Renal cortical epithelial cell (primary cell): ENCODE measurements around the gene ACAP3. TPM values are rescaled to one million over a fixed set of nuclear protein-coding genes. Genes with fewer than 3 reads are reported as not detected.
"Not testable (repeated sequence)": the region's sequence is repeated elsewhere in the genome, so short reads cannot be mapped to it uniquely, and the experiment has no call there.

ENCODE experiments used
- DNase-seq: peaks from one replicate; pipeline ENCODE4 v3.0.0-alpha.2; 2011; ENCODE audit warnings: low read depth
- total RNA-seq: library from RNA; depleted of rRNA; stranded (reverse); fragments of >200 nt; gene quantifications from 2 replicates; pipeline ENCODE4 v1.2.3, GENCODE V29; 2014

ACAP3 gene
- total RNA-seq, 1 donor from 2014 or later: 34.6 TPM

GRCh38 chr1:1267488-1268283 lies 40.0 kb downstream of the ACAP3 start:
- no peak for DNase-seq

GRCh38 chr1:1264868-1265272 lies 42.9 kb downstream of the ACAP3 start:
- DNase-seq: peak; percentile 67

GRCh38 chr1:1264026-1264425 lies 43.7 kb downstream of the ACAP3 start:
- DNase-seq: no peak

- no peak for DNase-seq
These were observed 45.0 kb downstream of the ACAP3 start for GRCh38 chr1:1262758-1263157.

GRCh38 chr1:1262071-1262470 lies 45.7 kb downstream of the ACAP3 start:
- no peak for DNase-seq

GRCh38 chr1:1260843-1261560 lies 46.7 kb downstream of the ACAP3 start:
- no peak for DNase-seq

- DNase-seq: no peak
These were observed 47.7 kb downstream of the ACAP3 start for GRCh38 chr1:1259951-1260600.

GRCh38 chr1:1259540-1259939 lies 48.2 kb downstream of the ACAP3 start:
- no peak for DNase-seq

GRCh38 chr1:1259119-1259488 lies 48.6 kb downstream of the ACAP3 start:
- DNase-seq: no peak

GRCh38 chr1:1256956-1257871 lies 50.5 kb downstream of the ACAP3 start:
- DNase-seq: no peak

GRCh38 chr1:1255611-1256010 lies 52.1 kb downstream of the ACAP3 start:
- no peak for DNase-seq

- DNase-seq: no peak
These were observed 52.7 kb downstream of the ACAP3 start for GRCh38 chr1:1255078-1255477.

- no peak for DNase-seq
These were observed 53.1 kb downstream of the ACAP3 start for GRCh38 chr1:1254667-1254998.

GRCh38 chr1:1253972-1254666 lies 53.6 kb downstream of the ACAP3 start:
- no peak for DNase-seq

- DNase-seq: no peak
These were observed 54.4 kb downstream of the ACAP3 start for GRCh38 chr1:1253314-1253713.

GRCh38 chr1:1250786-1251284 lies 56.9 kb downstream of the ACAP3 start:
- no peak for DNase-seq

GRCh38 chr1:1248009-1248913 lies 59.5 kb downstream of the ACAP3 start:
- not testable (repeated sequence) for DNase-seq

GRCh38 chr1:1247341-1247913 lies 60.3 kb downstream of the ACAP3 start:
- no peak for DNase-seq

GRCh38 chr1:1246577-1247340 lies 61.0 kb downstream of the ACAP3 start, which contains the start of gene C1QTNF12:
C1QTNF12 (minus strand) TSS chr1:1246722; CDS start chr1:1246690, 32 bp downstream.
- DNase-seq: no peak
